H1 (cell line): Measurements from ENCODE around the gene ANKRD17. TPM values are rescaled to one million over a fixed set of nuclear protein-coding genes. Genes with fewer than 3 reads are reported as not detected.
"Not testable (repeated sequence)": the region's sequence is repeated elsewhere in the genome, so short reads cannot be mapped to it uniquely, and the experiment has no call there.

Source experiments
- CTCF ChIA-PET: fragments of 300-600 bp; sonication (Branson Sonifier 250); formaldehyde crosslinking; loops from one replicate; lab custom pipeline; 2021; ENCODE audit not compliant: partially characterized antibody; lab: Charles Lee
- POLR2A ChIA-PET: fragments of 300-600 bp; sonication (Branson Sonifier 250); formaldehyde crosslinking; loops from one replicate; lab custom pipeline; 2021; ENCODE audit warnings: inconsistent platforms; ENCODE audit not compliant: partially characterized antibody; lab: Charles Lee
- DNase-seq, 2 experiments: peaks; one replicate each; pipeline versions ENCODE4 v3.0.0 to v3.0.0-alpha.2; 2010 to 2022; ENCODE audit warnings: low spot score in 2 of 2, low read depth in 1 of 2, mixed read lengths in 1 of 2
- FAIRE-seq: peaks from 2 replicates; lab custom pipeline; 2011; peaks lifted over from hg19 to GRCh38; lab: Jason Lieb, UNC
- H2AFZ ChIP-seq: 2 replicates; pipeline ENCODE4 v1.8.1; 2012; ENCODE audit warnings: low read length, inconsistent platforms
- H2AK5ac ChIP-seq: 2 replicates; pipeline ENCODE4 v1.6.1; 2013; ENCODE audit warnings: low read depth, low read length
- H2BK120ac ChIP-seq: replicated peaks from 2 replicates; pipeline ENCODE3; 2013; ENCODE audit warnings: low read depth, low read length, inconsistent platforms
- H2BK12ac ChIP-seq: 2 replicates; pipeline ENCODE4 v1.6.1; 2013; ENCODE audit warnings: low read depth, low read length
- H2BK15ac ChIP-seq: 2 replicates; pipeline ENCODE4 v1.6.1; 2013; ENCODE audit warnings: low read length
- H2BK20ac ChIP-seq: 2 replicates; pipeline ENCODE4 v1.6.1; 2013; ENCODE audit warnings: low read length
- H2BK5ac ChIP-seq: 2 replicates; pipeline ENCODE4 v1.6.1; 2013; ENCODE audit warnings: low read depth, low read length
- H3K14ac ChIP-seq: 2 replicates; pipeline ENCODE4 v1.6.1; 2013; ENCODE audit warnings: inconsistent platforms; ENCODE audit not compliant: insufficient read length
- H3K18ac ChIP-seq: 2 replicates; pipeline ENCODE4 v1.6.1; 2013; ENCODE audit warnings: low read length; ENCODE audit errors: extremely low read depth
- H3K23ac ChIP-seq: 2 replicates; pipeline ENCODE4 v1.6.1; 2013; ENCODE audit warnings: inconsistent platforms; ENCODE audit not compliant: insufficient read length
- H3K23me2 ChIP-seq: 2 replicates; pipeline ENCODE4 v1.6.1; 2013; ENCODE audit warnings: low read depth, low read length
- H3K27ac ChIP-seq: 2 replicates; pipeline ENCODE4 v1.6.1; 2011; ENCODE audit warnings: low read depth, low read length, inconsistent platforms
- H3K27me3 ChIP-seq, 4 experiments: replicated peaks in 1 of 4; 1 replicate in 1 of 4; 2 replicates in 3 of 4; pipeline versions ENCODE4 v1.6.1 to v1.8.1; 2011 to 2013; ENCODE audit warnings: low read length in 3 of 4, mild to moderate bottlenecking in 3 of 4, inconsistent platforms in 2 of 4, mixed read lengths in 2 of 4, moderate library complexity in 1 of 4; ENCODE audit not compliant: control insufficient read depth in 3 of 4, insufficient read depth in 3 of 4; ENCODE audit errors: extremely low read depth in 1 of 4
- H3K36me3 ChIP-seq, 4 experiments: 2 replicates each; pipeline versions ENCODE4 v1.6.1 to v1.8.1; 2011 to 2013; ENCODE audit warnings: mild to moderate bottlenecking in 4 of 4, low read length in 3 of 4, moderate library complexity in 2 of 4, control low read depth in 1 of 4, inconsistent platforms in 1 of 4; ENCODE audit not compliant: insufficient read depth in 4 of 4, control insufficient read depth in 2 of 4
- H3K4ac ChIP-seq: replicated peaks from 2 replicates; pipeline ENCODE3; 2013; ENCODE audit warnings: low read length, low read depth, mixed read lengths, inconsistent platforms; ENCODE audit not compliant: insufficient read length
- H3K4me1 ChIP-seq, 4 experiments: replicated peaks in 1 of 4; 1 replicate in 1 of 4; 2 replicates in 3 of 4; pipeline versions ENCODE4 v1.6.1 to v1.8.1; 2011 to 2013; ENCODE audit warnings: low read length in 3 of 4, inconsistent platforms in 2 of 4, mixed read lengths in 1 of 4; ENCODE audit not compliant: insufficient read depth in 4 of 4, control insufficient read depth in 3 of 4
- H3K4me2 ChIP-seq, 2 experiments: 2 replicates each; pipeline versions ENCODE4 v1.6.1 to v1.8.1; 2011 to 2013; ENCODE audit warnings: low read depth in 2 of 2, low read length in 2 of 2, control low read depth in 1 of 2, inconsistent platforms in 1 of 2, mild to moderate bottlenecking in 1 of 2; ENCODE audit not compliant: insufficient read depth in 1 of 2
- H3K4me3 ChIP-seq, 4 experiments: fragments of 200-600, 300-600 bp in 1 of 4; sonication (generic), shearing (Covaris generic), sonication (Bioruptor Twin) in 1 of 4; 2 replicates each; pipeline versions ENCODE4 v1.5.1 to v1.8.1; 2011 to 2016; ENCODE audit warnings: low read length in 4 of 4, low read depth in 3 of 4, control low read depth in 2 of 4, inconsistent platforms in 2 of 4, mild to moderate bottlenecking in 2 of 4, mixed read lengths in 1 of 4, moderate library complexity in 1 of 4; ENCODE audit not compliant: insufficient read depth in 2 of 4; ENCODE audit errors: extremely low read depth in 1 of 4
- H3K56ac ChIP-seq: replicated peaks from 2 replicates; pipeline ENCODE3; 2013; ENCODE audit warnings: low read depth, mild to moderate bottlenecking, mixed read lengths, low read length, inconsistent platforms; ENCODE audit not compliant: insufficient read length
- H3K79me1 ChIP-seq: 2 replicates; pipeline ENCODE4 v1.6.1; 2013; ENCODE audit warnings: low read depth, low read length, control low read depth
- H3K79me2 ChIP-seq, 2 experiments: 2 replicates each; pipeline versions ENCODE4 v1.6.1 to v1.8.1; 2012 to 2013; ENCODE audit warnings: low read length in 2 of 2, mild to moderate bottlenecking in 2 of 2, inconsistent platforms in 1 of 2; ENCODE audit not compliant: insufficient read depth in 2 of 2, control insufficient read depth in 1 of 2
- H3K9ac ChIP-seq, 4 experiments: replicated peaks in 1 of 4; 1 replicate in 1 of 4; 2 replicates in 3 of 4; pipeline versions ENCODE4 v1.6.1 to v1.8.1; 2011 to 2013; ENCODE audit warnings: low read depth in 3 of 4, low read length in 3 of 4, control low read depth in 2 of 4, mild to moderate bottlenecking in 2 of 4, moderate library complexity in 2 of 4, inconsistent platforms in 1 of 4; ENCODE audit errors: extremely low read depth in 1 of 4
- H3K9me3 ChIP-seq, 2 experiments: 2 replicates each; pipeline versions ENCODE4 v1.6.1 to v1.8.1; 2012 to 2013; ENCODE audit warnings: mild to moderate bottlenecking in 2 of 2, moderate library complexity in 2 of 2, control low read depth in 1 of 2, inconsistent platforms in 1 of 2, low read depth in 1 of 2, low read length in 1 of 2, mixed read lengths in 1 of 2; ENCODE audit not compliant: insufficient read depth in 2 of 2
- H4K20me1 ChIP-seq, 2 experiments: replicated peaks in 1 of 2; 2 replicates each; pipeline versions ENCODE3 to v1.8.1; 2011 to 2013; ENCODE audit warnings: inconsistent platforms in 2 of 2, low read length in 2 of 2, mild to moderate bottlenecking in 1 of 2; ENCODE audit not compliant: insufficient read depth in 2 of 2, control insufficient read depth in 1 of 2
- H4K5ac ChIP-seq: 2 replicates; pipeline ENCODE4 v1.6.1; 2013; ENCODE audit warnings: low read length, low read depth, mixed read lengths, inconsistent platforms; ENCODE audit not compliant: insufficient read length
- H4K8ac ChIP-seq: 2 replicates; pipeline ENCODE4 v1.8.0; 2013; ENCODE audit warnings: mild to moderate bottlenecking, moderate library complexity, low read length, inconsistent platforms; ENCODE audit not compliant: insufficient read depth; ENCODE audit errors: extremely low read depth
- H4K91ac ChIP-seq: replicated peaks from 2 replicates; pipeline ENCODE3; 2013; ENCODE audit warnings: low read length, mixed read lengths, inconsistent platforms; ENCODE audit not compliant: insufficient read length
- ATF3 ChIP-seq: IDR thresholded peaks from 2 replicates; pipeline ENCODE4 v1.6.1; 2011; ENCODE audit warnings: low read depth, mild to moderate bottlenecking, low read length; ENCODE audit not compliant: insufficient read depth
- BRCA1 ChIP-seq: IDR thresholded peaks from 2 replicates; pipeline ENCODE4 v1.6.1; 2012; ENCODE audit warnings: low read depth, low read length, improper control_type of control experiment
- GABPA ChIP-seq: IDR thresholded peaks from 2 replicates; pipeline ENCODE4 v1.6.1; 2011; ENCODE audit warnings: mild to moderate bottlenecking, low read length, moderate library complexity, borderline replicate concordance; ENCODE audit not compliant: insufficient read depth
- POLR2AphosphoS5 ChIP-seq: IDR thresholded peaks from 2 replicates; pipeline ENCODE4 v1.6.1; 2011; ENCODE audit warnings: low read depth, low read length
- TEAD4 ChIP-seq: IDR thresholded peaks from 2 replicates; pipeline ENCODE4 v1.6.1; 2012; ENCODE audit warnings: low read depth, low read length, inconsistent platforms, mixed read lengths
- YY1 ChIP-seq: IDR thresholded peaks from 2 replicates; pipeline ENCODE4 v1.6.1; 2011; ENCODE audit warnings: low read depth, mild to moderate bottlenecking, low read length
- ZNF274 ChIP-seq: IDR thresholded peaks from 2 replicates; pipeline ENCODE4 v1.7.0; 2012; ENCODE audit warnings: low read length, borderline replicate concordance; ENCODE audit errors: extremely low read depth
- WGBS, 2 experiments: shearing (Covaris generic) in 1 of 2; methylation state at CpG; one replicate each; pipeline versions ENCODE4 v1.1.6 to v1.1.7; 2013 to 2015; ENCODE audit warnings: low lambda C conversion rate in 2 of 2, mixed read lengths in 2 of 2, inconsistent platforms in 1 of 2, low coverage in 1 of 2, missing lambda C conversion rate in 1 of 2; ENCODE audit not compliant: insufficient replicate concordance in 2 of 2, insufficient coverage in 1 of 2, insufficient read length in 1 of 2; ENCODE audit errors: extremely low coverage in 1 of 2, missing lambda C conversion rate in 1 of 2; 5-methylcytosine and 5-hydroxymethylcytosine counted together
- polyA plus RNA-seq, 7 experiments: library from polyadenylated mRNA; depleted of rRNA in 3 of 7; stranded (reverse) in 5 of 7; unstranded in 2 of 7; fragments of >200 nt in 5 of 7; fragments of 200-250 nt in 2 of 7; gene quantifications; 1 replicate in 5 of 7; 2 replicates in 1 of 7; 4 replicates in 1 of 7; pipeline versions ENCODE4 v1.2.1 to v1.2.3, GENCODE V29; 2011 to 2013; ENCODE audit warnings: missing spikeins in 2 of 7, mixed read lengths in 2 of 7
- total RNA-seq: library from RNA; stranded (reverse); fragmentation: NEBNext Ultra II Directional; extraction: Animal tissue kit (Norgen Biotek cat#: 25700); gene quantifications from 2 replicates; pipeline ENCODE4 v1.2.1, GENCODE V29; 2021

The ANKRD17 gene
- total and polyA plus RNA-seq, 2 of the 8 experiments (the other 6 are each of a cell fraction or from before 2014, with no cell fraction given): 42.4 to 93.7 TPM

DNA sequence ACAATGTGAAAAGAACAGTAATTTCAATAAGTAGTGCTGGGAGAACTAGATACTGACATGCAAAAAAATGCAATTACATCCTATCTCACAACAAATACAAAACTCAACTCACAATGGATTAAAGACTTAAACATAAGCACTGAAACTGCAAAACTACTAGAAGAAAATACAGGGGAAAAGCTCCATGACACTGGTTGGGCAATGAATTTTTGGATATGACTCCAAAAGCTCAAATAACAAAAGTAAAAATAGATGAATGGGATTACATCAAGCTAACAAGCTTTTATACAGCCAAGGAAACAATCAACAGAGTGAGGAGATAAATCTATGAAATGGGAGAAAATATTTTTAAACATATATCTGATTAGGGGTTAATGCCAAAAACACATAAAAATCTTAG is 53.1 kb downstream of the ANKRD17 start (continued):
- no peak for TF ChIP-seq BRCA1
- no peak for TF ChIP-seq POLR2AphosphoS5
- TF ChIP-seq ZNF274: no peak
- no peak for TF ChIP-seq YY1
- no peak for TF ChIP-seq TEAD4
- TF ChIP-seq ATF3: no peak
- TF ChIP-seq GABPA: no peak
- TF ChIP-seq, all 59 proteins: peak for 0

DNA sequence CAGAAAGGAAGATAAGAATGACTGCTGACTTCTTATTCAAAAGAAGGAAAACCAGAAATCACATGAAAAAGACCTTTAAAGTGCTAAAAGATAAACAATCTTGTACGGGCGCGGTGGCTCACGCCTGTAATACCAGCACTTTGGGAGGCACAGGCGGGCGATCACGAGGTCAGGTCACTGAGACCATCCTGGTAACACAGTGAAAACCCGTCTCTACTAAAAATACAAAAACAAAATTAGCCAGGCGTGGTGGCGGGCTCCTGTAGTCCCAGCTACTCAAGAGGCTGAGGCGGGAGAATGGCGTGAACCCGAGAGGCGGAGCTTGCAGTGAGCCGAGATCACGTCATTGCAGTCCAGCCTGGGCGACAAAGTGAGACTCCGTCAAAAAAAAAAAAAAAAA is 54.6 kb downstream of the ANKRD17 start:
- H3K18ac ChIP-seq, POLR2A ChIA-PET, H3K9me3 ChIP-seq, H2AK5ac ChIP-seq, H2BK15ac ChIP-seq, H3K27me3 ChIP-seq, H2BK20ac ChIP-seq, DNase-seq, H3K4ac ChIP-seq, H3K27ac ChIP-seq, H4K5ac ChIP-seq, FAIRE-seq, H4K8ac ChIP-seq, H3K79me1 ChIP-seq, H3K23ac ChIP-seq, H2AFZ ChIP-seq, H3K23me2 ChIP-seq, H2BK12ac ChIP-seq, H2BK5ac ChIP-seq, H3K4me1 ChIP-seq, H4K91ac ChIP-seq, H2BK120ac ChIP-seq, H3K4me3 ChIP-seq, H3K56ac ChIP-seq, H3K14ac ChIP-seq, H3K36me3 ChIP-seq, H3K4me2 ChIP-seq, CTCF ChIA-PET, H3K9ac ChIP-seq: not testable (repeated sequence)
- Histone ChIP-seq H4K20me1 (peaks cover 4 to 14% of the 10 kb centered on the region in 2 experiments), H3K79me2 (peaks cover 0 to 95% of the 10 kb centered on the region in 2 experiments; a peak in 3 of 4 replicates)
- 96% methylated on average over 18 of the region's 18 CpGs; no CpG with 5 or more reads in 1 of the 2 experiments for WGBS, 2 experiments
